HCT116 (cell line): ENCODE measurements around the gene WASF1. TPM values are rescaled to one million over a fixed set of nuclear protein-coding genes. Genes with fewer than 3 reads are reported as not detected.

Experiments used
- ATAC-seq: fragments of 200-7000 bp; cut with Tn5 transposase; 2 replicates; pipeline ENCODE4 v1.9.1; 2020; ENCODE audit warnings: mild to moderate bottlenecking, moderate library complexity
- BruUV-seq: library from RNA; stranded (reverse); fragments of 400-500 nt; replicated peaks from 2 replicates; lab custom pipeline; 2021; lab: Mats Ljungman, UMichigan
- CTCF ChIA-PET: fragments of 300-600 bp; sonication (Branson Sonifier 250); formaldehyde crosslinking; loops from one replicate; lab custom pipeline; 2021; ENCODE audit warnings: antibody characterized with exemption; lab: Charles Lee
- POLR2A ChIA-PET: fragments of 300-600, 350-600 bp; sonication (Branson Sonifier 250); formaldehyde crosslinking; loops from one replicate; lab custom pipeline; 2021; ENCODE audit warnings: antibody characterized with exemption; lab: Charles Lee
- RAD21 ChIA-PET, 2 experiments: fragments of 300-600 bp; sonication (Branson Sonifier 250); formaldehyde crosslinking; loops; one replicate each; lab custom pipeline; 2023; ENCODE audit warnings: low total read pairs in 2 of 2; ENCODE audit not compliant: uncharacterized antibody in 2 of 2, unreplicated experiment in 2 of 2, low non-redundant PET in 1 of 2; lab: Charles Lee
- DNase-seq: peaks from one replicate; pipeline ENCODE4 v3.0.0-alpha.2; 2010; ENCODE audit warnings: low read depth, low spot score
- H2AFZ ChIP-seq: fragments of 200-600 bp; shearing (Covaris generic), sonication (generic); 2 replicates; pipeline ENCODE4 v1.6.1; 2017; ENCODE audit warnings: low read depth, mixed run types, mixed read lengths, antibody characterized with exemption, low read length; ENCODE audit not compliant: poor library complexity, severe bottlenecking
- H3K27ac ChIP-seq: 2 replicates; pipeline ENCODE4 v1.5.1; 2012; ENCODE audit warnings: low read depth, low read length
- H3K27me3 ChIP-seq: fragments of 200-600 bp; sonication (generic); 2 replicates; pipeline ENCODE4 v1.6.1; 2016; ENCODE audit warnings: mixed run types, low read length, mixed read lengths; ENCODE audit not compliant: insufficient read depth
- H3K36me3 ChIP-seq, 2 experiments: fragments of 200-500 bp in 1 of 2; fragments of 200-600 bp in 1 of 2; sonication (Bioruptor generic) in 1 of 2; sonication (generic) in 1 of 2; 2 replicates each; pipeline versions ENCODE4 v1.5.1 to v1.6.1; 2014 to 2016; ENCODE audit warnings: low read length in 2 of 2, inconsistent platforms in 1 of 2, mixed read lengths in 1 of 2, mixed run types in 1 of 2; ENCODE audit not compliant: insufficient read depth in 2 of 2, control insufficient read depth in 1 of 2
- H3K4me1 ChIP-seq, 2 experiments: fragments of 200-600 bp in 1 of 2; sonication (generic) in 1 of 2; 2 replicates each; pipeline versions ENCODE4 v1.5.1 to v1.6.1; 2012 to 2017; ENCODE audit warnings: low read length in 2 of 2, inconsistent platforms in 1 of 2, mild to moderate bottlenecking in 1 of 2, mixed read lengths in 1 of 2, mixed run types in 1 of 2, moderate library complexity in 1 of 2; ENCODE audit not compliant: insufficient read depth in 2 of 2, control insufficient read depth in 1 of 2
- H3K4me2 ChIP-seq: fragments of 200-600 bp; sonication (generic); 2 replicates; pipeline ENCODE4 v1.6.1; 2017; ENCODE audit warnings: mixed run types, low read length, mixed read lengths
- H3K4me3 ChIP-seq, 2 experiments: fragments of 200-600 bp in 1 of 2; sonication (generic) in 1 of 2; replicated peaks in 1 of 2; 2 replicates each; pipeline ENCODE4 v1.5.1; 2011 to 2016; ENCODE audit warnings: low read length in 2 of 2, control low read depth in 1 of 2, low read depth in 1 of 2, mild to moderate bottlenecking in 1 of 2, mixed read lengths in 1 of 2, mixed run types in 1 of 2
- H3K79me2 ChIP-seq: fragments of 200-600 bp; sonication (generic); 2 replicates; pipeline ENCODE4 v1.6.1; 2017; ENCODE audit warnings: mild to moderate bottlenecking, mixed run types, low read length, moderate library complexity, mixed read lengths; ENCODE audit not compliant: insufficient read depth
- H3K9ac ChIP-seq: fragments of 200-600 bp; sonication (generic); 2 replicates; pipeline ENCODE4 v1.6.1; 2016; ENCODE audit warnings: low read length, mixed read lengths
- H3K9me2 ChIP-seq: fragments of 200-600 bp; sonication (generic), shearing (Covaris generic); 2 replicates; pipeline ENCODE4 v1.6.1; 2017; ENCODE audit warnings: mixed run types, mild to moderate bottlenecking, moderate library complexity; ENCODE audit not compliant: insufficient read depth
- H3K9me3 ChIP-seq, 2 experiments: fragments of 200-500 bp in 1 of 2; fragments of 200-600 bp in 1 of 2; sonication (Bioruptor generic) in 1 of 2; sonication (generic) in 1 of 2; 2 replicates each; pipeline ENCODE4 v1.6.1; 2014 to 2017; ENCODE audit warnings: low read length in 2 of 2, mixed read lengths in 2 of 2, inconsistent platforms in 1 of 2, low read depth in 1 of 2, mild to moderate bottlenecking in 1 of 2, mixed run types in 1 of 2, moderate library complexity in 1 of 2; ENCODE audit not compliant: control insufficient read depth in 1 of 2, insufficient read depth in 1 of 2
- H4K20me1 ChIP-seq: fragments of 200-600 bp; sonication (generic), shearing (Covaris generic); 2 replicates; pipeline ENCODE4 v1.6.1; 2017; ENCODE audit warnings: mixed run types, mild to moderate bottlenecking, moderate library complexity; ENCODE audit not compliant: insufficient read depth
- EZH2phosphoT487 ChIP-seq: fragments of 200-600 bp; IDR thresholded peaks from 2 replicates; pipeline ENCODE4 v1.6.1; 2018; ENCODE audit warnings: antibody characterized with exemption, borderline replicate concordance
- FOSL1 ChIP-seq: IDR thresholded peaks from 2 replicates; pipeline ENCODE4 v1.6.1; 2012; ENCODE audit warnings: low read depth
- POLR2A ChIP-seq: IDR thresholded peaks from 2 replicates; pipeline ENCODE4 v1.7.0; 2011; ENCODE audit warnings: borderline replicate concordance; ENCODE audit not compliant: insufficient read depth, insufficient read length; ENCODE audit errors: extremely low read depth
- POLR2AphosphoS5 ChIP-seq: IDR thresholded peaks from 2 replicates; pipeline ENCODE4 v1.6.1; 2011; ENCODE audit warnings: mild to moderate bottlenecking, low read depth, low read length, moderate library complexity
- SIN3A ChIP-seq: IDR thresholded peaks from 2 replicates; pipeline ENCODE4 v1.6.1; 2012; ENCODE audit warnings: low read depth
- SP1 ChIP-seq: IDR thresholded peaks from 2 replicates; pipeline ENCODE4 v1.6.1; 2012; ENCODE audit warnings: low read depth
- SRF ChIP-seq: IDR thresholded peaks from 2 replicates; pipeline ENCODE4 v1.6.1; 2012; ENCODE audit warnings: low read depth
- TCF7L2 ChIP-seq: IDR thresholded peaks from 2 replicates; pipeline ENCODE4 v1.7.0; 2011; ENCODE audit warnings: borderline replicate concordance, inconsistent platforms; ENCODE audit not compliant: insufficient read depth, insufficient read length; ENCODE audit errors: extremely low read depth
- YY1 ChIP-seq: IDR thresholded peaks from 2 replicates; pipeline ENCODE4 v1.6.1; 2011; ENCODE audit warnings: low read length, low read depth, moderate library complexity, mild to moderate bottlenecking; ENCODE audit not compliant: insufficient replicate concordance; ENCODE audit errors: extremely low read depth
- ZBTB33 ChIP-seq: IDR thresholded peaks from 2 replicates; pipeline ENCODE4 v1.6.1; 2011; ENCODE audit warnings: mild to moderate bottlenecking, low read length, moderate library complexity; ENCODE audit not compliant: insufficient replicate concordance; ENCODE audit errors: extremely low read depth
- intact Hi-C: fragments of 100-400 bp; cut with micrococcal nuclease; formaldehyde crosslinking; loops from 2 replicates; pipeline ENCODE4 v1.10.0; 2022
- total RNA-seq: library from RNA; stranded (reverse); gene quantifications from one replicate; pipeline ENCODE4 v1.2.1, GENCODE V29; 2021; ENCODE audit not compliant: unreplicated experiment
- TF ChIP-seq, protein P1 (sequence below): IDR thresholded peaks from 2 replicates; pipeline ENCODE4 v1.6.1; 2012

Gene WASF1
- total RNA-seq, 1 experiment from 2014 or later, result 25.9 TPM

- ATAC-seq (no peak), DNase-seq (no peak)
- no peaks in the 10 kb centered on the region for H3K9me3 ChIP-seq
- H3K4me3 ChIP-seq, result no peak overlapping the region
- no peaks in the 10 kb centered on the region for H3K4me1 ChIP-seq
- RAD21 ChIA-PET, result no interaction called here
- no peaks in the 10 kb centered on the region for H3K79me2 ChIP-seq
- H3K27me3 ChIP-seq, result no peaks in the 10 kb centered on the region
- TF ChIP-seq FOSL1, result no peak
- TF ChIP-seq EZH2phosphoT487, result no peak
- TF ChIP-seq, protein P1, sequence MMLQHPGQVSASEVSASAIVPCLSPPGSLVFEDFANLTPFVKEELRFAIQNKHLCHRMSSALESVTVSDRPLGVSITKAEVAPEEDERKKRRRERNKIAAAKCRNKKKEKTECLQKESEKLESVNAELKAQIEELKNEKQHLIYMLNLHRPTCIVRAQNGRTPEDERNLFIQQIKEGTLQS, result no peak
- no peak for TF ChIP-seq TCF7L2
- TF ChIP-seq SRF, result no peak
- no peak for TF ChIP-seq POLR2AphosphoS5
- no peak for TF ChIP-seq SP1
- intact Hi-C loops, result no loop called here
- no peak overlapping the region for H3K27ac ChIP-seq
- POLR2A ChIA-PET, result no interaction called here
- CTCF ChIA-PET, result no interaction called here
- H3K9ac ChIP-seq, result no peak overlapping the region
- no peak overlapping the region for H2AFZ ChIP-seq
- H3K36me3 ChIP-seq, result peaks cover 7 to 11% of the 10 kb centered on the region in 2 experiments; a peak in 3 of 4 replicates
- no peak overlapping the region for H3K4me2 ChIP-seq
- BruUV-seq, result no TSS peak
- no peaks in the 10 kb centered on the region for H4K20me1 ChIP-seq
- H3K9me2 ChIP-seq, result no peaks in the 10 kb centered on the region
These were observed 28.2 kb upstream of the WASF1 start for GRCh38 chr6:110207652-110208051.

DNA sequence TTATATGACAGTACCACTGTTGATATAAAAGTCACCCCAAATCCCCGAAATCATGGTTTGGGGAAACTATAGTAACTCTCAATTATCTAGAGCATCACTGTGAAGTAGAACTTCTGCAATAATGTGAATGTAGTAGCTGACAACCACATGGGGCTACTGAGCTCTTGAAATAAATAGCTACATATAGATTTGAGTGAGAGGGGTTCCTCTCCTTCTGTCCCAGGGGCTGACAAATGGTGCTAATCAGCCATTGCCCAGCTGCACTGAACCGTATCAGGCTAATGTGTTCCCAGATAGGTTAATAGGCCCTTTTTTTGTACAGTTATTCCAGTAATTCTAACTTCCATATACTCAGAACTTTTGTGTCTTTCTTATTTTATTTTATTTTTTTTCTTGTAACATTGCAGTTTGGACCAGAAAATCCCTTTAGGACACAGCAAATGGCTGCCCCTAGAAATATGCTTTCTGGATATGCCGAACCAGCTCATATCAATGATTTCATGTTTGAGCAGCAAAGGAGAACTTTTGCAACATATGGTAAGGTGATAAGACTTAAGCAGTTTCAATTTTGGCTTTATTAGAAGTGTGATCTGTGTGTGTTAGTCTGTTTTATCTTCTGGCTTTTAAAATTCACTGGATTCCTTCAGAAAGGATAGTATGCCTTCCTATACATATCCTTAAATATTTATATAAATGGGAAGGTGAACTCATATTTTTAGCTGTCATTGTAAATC is 21.8 kb upstream of the WASF1 start:
- Histone ChIP-seq H2AFZ (no peak overlapping the region), H3K4me3 (no peak overlapping the region), H3K9me3 (no peaks in the 10 kb centered on the region), H3K4me2 (no peak overlapping the region), H4K20me1 (0 out of 2 replicates have a peak, but pooled peaks cover 7% of the 10 kb centered on the region), H3K27me3 (no peaks in the 10 kb centered on the region), H3K9me2 (no peaks in the 10 kb centered on the region), H3K27ac (no peak overlapping the region), H3K9ac (no peak overlapping the region), H3K79me2 (peaks cover 17% of the 10 kb centered on the region), H3K4me1 (no peaks in the 10 kb centered on the region), H3K36me3 (no peaks in the 10 kb centered on the region; a peak in 1 of 4 replicates)
- CTCF ChIA-PET, result no interaction called here
- ATAC-seq (no peak), DNase-seq (no peak)
- intact Hi-C loops, result no loop called here
- TF ChIP-seq, protein P1, result no peak
- TF ChIP-seq POLR2A (no peak), YY1 (no peak), ZBTB33 (no peak), SIN3A (no peak), SP1 (no peak), FOSL1 (no peak)
- POLR2A ChIA-PET, result no interaction called here
- RAD21 ChIA-PET, result no interaction called here
- BruUV-seq, result no TSS peak
